Stimulated activated CD4-positive, alpha-beta T cell treated with anti-CD3 and anti-CD28 coated beads, Interleukin-15, amount 100 ng/mL, for 48 hours (primary cell): ENCODE results near the gene FANCD2OS.
"Not testable (repeated sequence)": the region's sequence is repeated elsewhere in the genome, so short reads cannot be mapped to it uniquely, and the experiment has no call there.

Experiments
- DNase-seq, 2 donors: peaks; one replicate each; pipeline ENCODE4 v3.0.0-alpha.2; 2020; ENCODE audit warnings: low read depth in 2 of 2

The FANCD2OS gene

GRCh38 chr3:10093678-10094077 lies 14.4 kb downstream of the FANCD2OS start:
- DNase-seq: no peak

DNA sequence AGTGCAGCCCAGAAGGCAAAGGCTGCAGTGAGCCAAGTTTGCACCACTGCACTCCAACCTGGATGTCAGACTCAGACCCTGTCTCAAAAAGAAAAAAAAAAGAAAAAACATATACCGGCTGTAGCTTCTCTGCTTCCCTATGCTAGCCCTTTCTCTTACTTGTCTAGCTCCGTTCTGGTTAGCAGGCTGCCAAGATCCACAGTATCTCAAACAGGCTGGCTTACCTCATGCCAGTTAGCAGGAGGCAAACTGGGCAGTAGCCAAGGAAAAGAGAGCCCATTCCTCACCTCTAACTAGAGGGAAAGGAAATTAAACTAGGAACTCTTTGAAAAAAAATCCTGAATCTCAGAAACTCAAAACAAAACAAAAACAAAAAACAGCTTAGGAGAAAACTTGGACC lies 16.7 kb downstream of the FANCD2OS start:
- not testable (repeated sequence) for DNase-seq

- not testable (repeated sequence) for DNase-seq
Observed at GRCh38 chr3:10090774-10091173, 17.3 kb downstream of the FANCD2OS start.

DNA sequence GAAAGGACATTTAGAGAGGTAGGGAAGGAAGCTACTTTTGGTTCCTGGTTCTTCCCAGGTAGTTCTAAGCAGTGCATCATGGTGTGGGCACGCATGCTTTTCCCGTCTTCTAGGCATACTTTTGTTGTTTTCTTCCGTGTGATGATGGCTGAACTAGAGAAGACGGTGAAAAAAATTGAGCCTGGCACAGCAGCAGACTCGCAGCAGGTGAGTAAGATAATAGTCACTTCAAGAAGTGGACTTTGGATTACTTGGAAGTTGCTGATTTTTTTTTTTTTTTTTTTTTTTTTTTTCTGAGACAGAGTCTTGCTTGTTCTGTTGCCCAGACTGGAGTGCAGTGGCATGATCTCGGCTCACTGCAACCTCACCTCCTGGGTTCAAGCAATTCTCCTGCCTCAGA lies 17.9 kb downstream of the FANCD2OS start:
- no peak for DNase-seq

GRCh38 chr3:10088256-10088655 lies 19.8 kb downstream of the FANCD2OS start:
- no peak for DNase-seq

DNA sequence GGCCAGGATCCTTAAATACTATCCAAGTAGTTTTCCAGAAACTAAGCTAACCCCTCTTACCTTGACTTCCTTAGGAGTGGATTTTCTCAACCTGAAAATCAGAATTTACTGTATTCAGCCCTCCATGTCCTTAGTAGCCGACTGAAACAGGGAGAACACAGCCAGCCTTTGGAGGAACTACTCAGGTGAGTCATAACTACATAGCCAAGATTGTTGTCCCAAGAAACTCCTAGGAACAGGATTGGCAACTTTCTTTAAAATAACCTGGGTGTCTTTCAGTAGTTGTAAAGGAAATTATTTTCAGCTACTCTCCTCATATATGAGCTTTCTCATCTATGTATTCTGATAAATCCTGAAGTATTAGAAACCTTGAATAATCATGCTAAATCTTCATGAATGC lies 22.3 kb downstream of the FANCD2OS start:
- no peak for DNase-seq

GRCh38 chr3:10081871-10082270 lies 26.2 kb downstream of the FANCD2OS start:
- no peak for DNase-seq

DNA sequence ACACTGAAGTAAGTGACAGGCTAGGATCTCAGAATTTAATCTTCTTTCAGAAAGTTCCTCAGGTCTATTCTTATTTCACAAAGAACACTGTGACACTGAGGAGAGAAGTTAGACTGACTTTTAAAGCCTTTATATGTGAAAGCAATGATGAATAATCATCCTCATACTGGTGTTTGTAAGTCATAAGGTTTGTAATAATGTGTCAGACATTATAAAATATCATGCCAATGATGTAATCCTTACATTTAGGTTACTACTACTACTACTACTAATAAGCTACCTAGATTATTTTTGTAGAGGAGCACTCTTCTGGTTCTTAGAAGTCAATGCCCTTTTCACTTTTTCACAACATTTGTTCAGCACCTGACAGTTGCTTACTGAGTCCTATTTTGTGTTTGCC lies 33.4 kb downstream of the FANCD2OS start:
- no peak for DNase-seq

DNA sequence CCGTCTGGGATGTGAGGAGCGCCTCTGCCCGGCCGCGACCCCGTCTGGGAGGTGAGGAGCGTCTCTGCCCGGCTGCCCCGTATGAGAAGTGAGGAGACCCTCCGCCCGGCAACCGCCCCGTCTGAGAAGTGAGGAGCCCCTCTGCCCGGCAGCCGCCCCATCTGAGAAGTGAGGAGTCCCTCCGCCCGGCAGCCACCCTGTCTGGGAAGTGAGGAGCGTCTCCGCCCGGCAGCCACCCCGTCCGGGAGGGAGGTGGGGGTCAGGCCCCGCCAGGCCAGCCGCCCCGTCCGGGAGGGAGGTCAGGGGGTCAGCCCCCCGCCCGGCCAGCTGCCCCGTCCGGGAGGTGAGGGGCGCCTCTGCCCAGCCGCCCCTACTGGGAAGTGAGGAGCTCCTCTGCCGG lies 38.0 kb downstream of the FANCD2OS start:
- not testable (repeated sequence) for DNase-seq

- no peak for DNase-seq
Observed at GRCh38 chr3:10055097-10055496, 53.0 kb downstream of the FANCD2OS start.
